ENCODE data around the gene SLX1A.
A peak's percentile ranks its signal among the peaks of the same experiment; 100 is the strongest.
"Not testable (repeated sequence)": the region's sequence is repeated elsewhere in the genome, so short reads cannot be mapped to it uniquely, and the experiment has no call there.

SLX1A gene

GRCh38 chr16:30193615-30194014, at the start of gene SLX1A, which contains the start of gene BOLA2B:
TSS of gene SLX1A (plus strand) at chr16:30193875. CDS start at chr16:30194085, 210 bp downstream.
TSS of gene BOLA2B (minus strand) at chr16:30193666. CDS start at chr16:30193595, 71 bp downstream.
- not testable (repeated sequence) for H3K27ac Mint-ChIP-seq; H3K4me1 Mint-ChIP-seq (ENCODE audit: low read depth); H3K27me3 Mint-ChIP-seq; H3K36me3 Mint-ChIP-seq (ENCODE audit: low read depth); H3K4me3 Mint-ChIP-seq; H3K9me3 Mint-ChIP-seq

GRCh38 chr16:30144017-30144416, 49.7 kb upstream of the SLX1A start:
- Mint-ChIP-seq H3K36me3 (ENCODE audit: low read depth) (peaks cover under 1% of the 10 kb centered on the region), H3K4me1 (ENCODE audit: low read depth) (peaks cover 22% of the 10 kb centered on the region), H3K9me3 (no peaks in the 10 kb centered on the region), H3K27me3 (no peaks in the 10 kb centered on the region), H3K4me3 (no peak overlapping the region), H3K27ac (no peak overlapping the region)

GRCh38 chr16:30144917-30145316, 48.8 kb upstream of the SLX1A start:
- H3K4me1 Mint-ChIP-seq (ENCODE audit: low read depth) = peaks cover 15% of the 10 kb centered on the region
- no peak overlapping the region for H3K4me3 Mint-ChIP-seq
- no peaks in the 10 kb centered on the region for H3K27me3 Mint-ChIP-seq
- peaks cover 7% of the 10 kb centered on the region for H3K36me3 Mint-ChIP-seq (ENCODE audit: low read depth)
- no peak overlapping the region for H3K27ac Mint-ChIP-seq
- H3K9me3 Mint-ChIP-seq = peaks cover 4% of the 10 kb centered on the region

DNA sequence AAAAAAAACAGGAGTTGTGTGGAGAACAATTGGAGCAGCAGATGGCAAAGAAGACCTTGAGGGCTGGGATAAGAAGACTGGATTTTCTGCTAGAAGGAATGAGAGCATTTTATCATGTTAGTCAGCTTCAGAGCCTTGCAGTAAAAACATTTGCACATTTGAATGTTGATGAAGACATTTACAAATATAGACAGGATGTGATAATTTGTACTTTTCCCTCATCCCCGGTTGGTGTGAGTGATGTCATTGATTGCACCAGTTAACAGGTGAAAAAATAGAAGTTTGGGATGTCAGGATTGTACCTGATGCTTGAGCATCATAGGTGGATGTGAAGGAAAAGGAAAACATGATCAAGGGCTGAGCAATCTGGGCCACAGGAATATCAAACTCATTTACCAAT, 48.0 kb upstream of the SLX1A start:
- Mint-ChIP-seq H3K27ac (no peak overlapping the region), H3K9me3 (peaks cover 4% of the 10 kb centered on the region), H3K36me3 (ENCODE audit: low read depth) (peaks cover 7% of the 10 kb centered on the region), H3K27me3 (no peaks in the 10 kb centered on the region), H3K4me3 (no peak overlapping the region), H3K4me1 (ENCODE audit: low read depth) (peaks cover 13% of the 10 kb centered on the region)

- peaks cover 7% of the 10 kb centered on the region for H3K36me3 Mint-ChIP-seq (ENCODE audit: low read depth)
- H3K4me1 Mint-ChIP-seq (ENCODE audit: low read depth) = peaks cover 6% of the 10 kb centered on the region
- H3K27me3 Mint-ChIP-seq = no peaks in the 10 kb centered on the region
- no peak overlapping the region for H3K4me3 Mint-ChIP-seq
- no peak overlapping the region for H3K27ac Mint-ChIP-seq
- peaks cover 4% of the 10 kb centered on the region for H3K9me3 Mint-ChIP-seq
Observed at GRCh38 chr16:30147843-30148510, 45.7 kb upstream of the SLX1A start.

- Mint-ChIP-seq H3K4me3 (no peak overlapping the region), H3K36me3 (ENCODE audit: low read depth) (peaks cover 7% of the 10 kb centered on the region), H3K27ac (no peak overlapping the region), H3K9me3 (peaks cover 4% of the 10 kb centered on the region), H3K4me1 (ENCODE audit: low read depth) (no peaks in the 10 kb centered on the region), H3K27me3 (no peaks in the 10 kb centered on the region)
Observed at GRCh38 chr16:30149250-30149930, 44.3 kb upstream of the SLX1A start.

DNA sequence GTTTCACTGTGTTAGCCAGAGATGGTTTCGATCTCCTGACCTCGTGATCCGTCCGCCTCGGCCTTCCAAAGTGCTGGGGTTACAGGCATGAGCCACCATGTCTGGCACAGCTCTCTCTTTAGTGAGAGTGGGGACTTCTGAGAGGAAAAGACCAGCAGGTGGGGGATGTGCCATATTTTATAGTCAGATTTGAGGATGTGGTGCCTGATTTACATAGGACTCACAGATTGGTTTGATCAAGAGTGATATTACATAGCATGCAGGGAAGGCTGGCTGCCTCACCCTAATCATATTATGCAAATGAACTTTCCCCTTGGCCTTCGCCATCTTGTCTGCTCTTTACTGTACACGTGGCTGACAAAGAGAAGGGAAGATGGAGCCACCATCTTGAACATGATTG, 42.6 kb upstream of the SLX1A start:
- no peak overlapping the region for H3K27ac Mint-ChIP-seq

DNA sequence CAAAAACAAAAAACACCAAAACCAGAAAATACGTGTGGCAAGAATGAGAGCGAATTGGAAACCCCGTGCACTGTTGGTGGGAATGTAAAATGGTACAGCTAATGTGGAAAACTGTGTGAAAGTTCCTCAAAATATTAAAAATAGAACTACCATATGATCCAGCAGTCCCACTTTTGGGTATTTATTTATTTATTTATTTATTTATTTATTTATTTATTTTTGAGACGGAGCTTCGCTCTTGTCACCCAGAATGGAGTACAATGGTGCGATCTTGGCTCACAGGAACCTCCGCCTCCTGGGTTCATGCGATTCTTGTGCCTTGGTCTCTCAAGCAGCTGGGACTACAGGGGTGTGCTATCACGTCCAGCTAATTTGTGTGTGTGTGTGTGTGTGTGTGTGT, 41.2 kb upstream of the SLX1A start:
- no peaks in the 10 kb centered on the region for H3K4me1 Mint-ChIP-seq (ENCODE audit: low read depth)
- peaks cover 4% of the 10 kb centered on the region for H3K9me3 Mint-ChIP-seq
- no peaks in the 10 kb centered on the region for H3K27me3 Mint-ChIP-seq
- no peak overlapping the region for H3K4me3 Mint-ChIP-seq
- H3K36me3 Mint-ChIP-seq (ENCODE audit: low read depth) = peaks cover 7% of the 10 kb centered on the region
- no peak overlapping the region for H3K27ac Mint-ChIP-seq

More for the DNA sequence above, 42.6 kb upstream of the SLX1A start:
- Mint-ChIP-seq H3K9me3 (peaks cover 4% of the 10 kb centered on the region), H3K36me3 (ENCODE audit: low read depth) (peaks cover 7% of the 10 kb centered on the region), H3K4me3 (no peak overlapping the region), H3K27me3 (no peaks in the 10 kb centered on the region), H3K4me1 (ENCODE audit: low read depth) (no peaks in the 10 kb centered on the region)

DNA sequence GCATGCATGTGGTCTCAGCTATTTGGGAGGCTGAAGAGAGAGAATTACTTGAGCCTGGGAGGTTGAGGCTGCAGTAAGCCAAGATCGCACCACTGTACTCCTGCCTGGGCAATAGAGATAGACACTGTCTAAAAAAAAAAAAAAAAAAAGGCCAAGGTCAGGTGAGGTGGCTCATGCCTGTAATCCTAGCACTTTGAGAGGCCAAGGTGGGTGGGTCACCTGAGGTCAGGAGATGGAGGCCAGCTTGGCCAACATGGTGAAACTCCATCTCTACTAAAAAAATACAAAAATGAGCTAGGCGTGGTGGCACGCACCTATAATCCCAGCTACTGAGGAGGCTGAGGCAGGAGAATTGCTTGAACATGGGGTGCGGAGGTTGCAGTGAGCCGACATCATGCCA, 38.5 kb upstream of the SLX1A start:
- Mint-ChIP-seq H3K4me1 (ENCODE audit: low read depth) (no peaks in the 10 kb centered on the region), H3K4me3 (no peak overlapping the region), H3K27ac (no peak overlapping the region)

GRCh38 chr16:30157214-30157613, 36.5 kb upstream of the SLX1A start:
- no peak overlapping the region for H3K27ac Mint-ChIP-seq

More for the DNA sequence above, 38.5 kb upstream of the SLX1A start:
- H3K27me3 Mint-ChIP-seq = no peaks in the 10 kb centered on the region
- H3K36me3 Mint-ChIP-seq (ENCODE audit: low read depth) = no peaks in the 10 kb centered on the region
- no peaks in the 10 kb centered on the region for H3K9me3 Mint-ChIP-seq

GRCh38 chr16:30163538-30163937, 30.1 kb upstream of the SLX1A start:
- H3K36me3 Mint-ChIP-seq (ENCODE audit: low read depth) = no peaks in the 10 kb centered on the region
- H3K4me3 Mint-ChIP-seq = no peak overlapping the region
- peaks cover 4% of the 10 kb centered on the region for H3K9me3 Mint-ChIP-seq
- H3K4me1 Mint-ChIP-seq (ENCODE audit: low read depth) = peaks cover 40% of the 10 kb centered on the region
- H3K27me3 Mint-ChIP-seq = no peaks in the 10 kb centered on the region
- no peak overlapping the region for H3K27ac Mint-ChIP-seq

More at GRCh38 chr16:30157214-30157613, 36.5 kb upstream of the SLX1A start:
- no peaks in the 10 kb centered on the region for H3K27me3 Mint-ChIP-seq
- H3K9me3 Mint-ChIP-seq = no peaks in the 10 kb centered on the region
- H3K4me3 Mint-ChIP-seq = no peak overlapping the region
- H3K36me3 Mint-ChIP-seq (ENCODE audit: low read depth) = no peaks in the 10 kb centered on the region
- H3K4me1 Mint-ChIP-seq (ENCODE audit: low read depth) = peaks cover under 1% of the 10 kb centered on the region

DNA sequence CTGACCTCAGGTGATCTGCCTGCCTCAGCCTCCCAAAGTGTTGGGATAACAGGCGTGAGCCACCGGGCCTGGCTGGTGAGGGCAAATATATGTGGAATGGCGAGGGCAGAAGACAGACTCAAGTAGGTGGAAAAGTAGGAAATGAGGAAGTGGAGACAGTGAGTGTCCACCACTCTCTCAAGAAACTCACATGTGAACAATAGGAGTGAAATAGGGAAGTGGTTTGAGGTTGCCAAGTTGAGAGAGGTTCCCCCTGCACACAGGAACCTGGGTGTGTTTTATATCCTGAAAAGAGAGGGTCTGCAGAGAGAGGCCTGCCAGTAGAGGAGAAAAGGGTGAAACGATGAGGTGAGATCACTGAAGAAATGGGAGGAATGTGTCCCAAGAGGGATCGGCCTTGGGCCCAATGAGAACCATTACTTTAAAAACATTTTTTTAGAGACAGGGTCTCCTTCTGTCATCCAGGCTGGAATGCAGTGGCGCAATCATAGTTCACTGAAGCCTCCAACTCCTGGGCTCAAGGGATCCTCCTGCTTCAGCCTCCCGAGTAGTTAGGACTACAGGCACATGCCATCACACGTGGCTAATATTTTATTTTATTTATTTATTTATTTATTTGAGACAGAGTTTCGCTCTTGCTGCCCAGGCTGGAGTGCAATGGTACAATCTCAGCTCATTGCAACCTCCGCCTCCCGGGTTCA, 27.3 kb upstream of the SLX1A start:
- Mint-ChIP-seq H3K27me3 (no peaks in the 10 kb centered on the region), H3K36me3 (ENCODE audit: low read depth) (no peaks in the 10 kb centered on the region), H3K27ac (peak overlapping the region; percentile 23), H3K4me1 (ENCODE audit: low read depth) (peaks cover 40% of the 10 kb centered on the region), H3K9me3 (peaks cover 4% of the 10 kb centered on the region), H3K4me3 (no peak overlapping the region)

DNA sequence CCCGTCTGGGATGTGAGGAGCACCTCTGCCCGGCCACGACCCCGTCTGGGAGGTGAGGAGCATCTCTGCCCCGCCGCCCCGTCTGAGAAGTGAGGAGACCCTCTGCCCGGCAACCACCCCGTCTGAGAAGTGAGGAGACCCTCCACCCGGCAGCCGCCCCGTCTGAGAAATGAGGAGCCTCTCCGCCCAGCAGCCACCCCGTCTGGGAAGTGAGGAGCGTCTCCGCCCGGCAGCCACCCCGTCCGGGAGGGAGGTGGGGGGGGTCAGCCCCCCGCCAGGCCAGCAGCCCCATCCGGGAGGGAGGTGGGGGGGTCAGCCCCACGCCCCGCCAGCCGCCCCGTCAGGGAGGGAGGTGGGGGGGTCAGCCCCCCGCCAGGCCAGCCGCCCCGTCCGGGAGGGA, 24.9 kb upstream of the SLX1A start:
- not testable (repeated sequence) for H3K9me3 Mint-ChIP-seq; H3K27ac Mint-ChIP-seq; H3K4me3 Mint-ChIP-seq; H3K36me3 Mint-ChIP-seq (ENCODE audit: low read depth); H3K27me3 Mint-ChIP-seq
- peaks cover 32% of the 10 kb centered on the region for H3K4me1 Mint-ChIP-seq (ENCODE audit: low read depth)

GRCh38 chr16:30169416-30169815, 24.3 kb upstream of the SLX1A start:
- H3K4me1 Mint-ChIP-seq (ENCODE audit: low read depth) = peaks cover 31% of the 10 kb centered on the region
- not testable (repeated sequence) for H3K27me3 Mint-ChIP-seq; H3K36me3 Mint-ChIP-seq (ENCODE audit: low read depth); H3K9me3 Mint-ChIP-seq; H3K4me3 Mint-ChIP-seq; H3K27ac Mint-ChIP-seq

DNA sequence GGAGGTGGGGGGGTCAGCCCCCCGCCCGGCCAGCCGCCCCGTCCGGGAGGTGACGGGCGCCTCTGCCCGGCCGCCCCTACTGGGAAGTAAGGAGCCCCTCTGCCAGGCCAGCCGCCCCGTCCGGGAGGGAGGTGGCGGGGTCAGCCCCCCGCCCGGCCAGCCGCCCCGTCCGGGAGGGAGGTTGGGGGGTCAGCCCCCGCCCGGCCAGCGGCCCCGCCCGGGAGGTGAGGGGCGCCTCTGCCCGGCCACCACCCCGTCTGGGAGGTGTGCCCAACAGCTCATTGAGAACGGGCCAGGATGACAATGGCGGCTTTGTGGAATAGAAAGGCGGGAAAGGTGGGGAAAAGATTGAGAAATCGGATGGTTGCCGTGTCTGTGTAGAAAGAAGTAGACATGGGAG, 23.5 kb upstream of the SLX1A start:
- not testable (repeated sequence) for H3K9me3 Mint-ChIP-seq; H3K36me3 Mint-ChIP-seq (ENCODE audit: low read depth); H3K27ac Mint-ChIP-seq; H3K4me3 Mint-ChIP-seq; H3K27me3 Mint-ChIP-seq
- peaks cover 24% of the 10 kb centered on the region for H3K4me1 Mint-ChIP-seq (ENCODE audit: low read depth)
